Measurements from ENCODE around the gene MIPOL1. TPM values are rescaled to one million over a fixed set of nuclear protein-coding genes. Genes with fewer than 3 reads are reported as not detected.

MIPOL1 gene
- total and polyA plus RNA-seq, 2 of the 13 experiments (the other 11 are each of a cell fraction or from before 2014, with no cell fraction given) = 8.6 to 34.2 TPM

DNA sequence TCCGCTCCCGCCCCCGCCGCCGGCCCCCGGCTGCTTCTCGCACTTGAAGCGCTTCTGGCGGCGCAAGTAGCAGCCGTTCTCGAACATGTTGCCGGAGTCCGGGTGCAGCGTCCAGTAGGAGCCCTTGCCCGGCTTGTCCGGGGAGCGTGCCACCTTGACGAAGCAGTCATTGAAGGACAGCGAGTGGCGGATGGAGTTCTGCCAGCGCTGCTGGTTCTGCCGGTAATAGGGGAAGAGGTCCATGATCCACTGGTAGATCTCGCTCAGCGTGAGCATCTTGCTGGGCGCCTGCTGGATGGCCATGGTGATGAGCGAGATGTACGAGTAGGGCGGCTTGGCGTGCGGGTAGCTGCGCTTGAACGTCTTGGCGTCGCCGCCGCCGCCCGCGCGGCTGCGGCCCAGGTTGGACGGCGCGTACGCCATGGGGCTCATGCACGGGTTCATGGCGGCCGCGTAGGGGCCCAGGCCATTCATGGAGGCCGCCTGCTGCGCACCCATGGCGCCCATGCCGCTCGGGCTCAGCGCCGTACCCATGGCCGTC is 394.3 kb downstream of the MIPOL1 start (continued):
- TF ChIP-seq, protein P1, sequence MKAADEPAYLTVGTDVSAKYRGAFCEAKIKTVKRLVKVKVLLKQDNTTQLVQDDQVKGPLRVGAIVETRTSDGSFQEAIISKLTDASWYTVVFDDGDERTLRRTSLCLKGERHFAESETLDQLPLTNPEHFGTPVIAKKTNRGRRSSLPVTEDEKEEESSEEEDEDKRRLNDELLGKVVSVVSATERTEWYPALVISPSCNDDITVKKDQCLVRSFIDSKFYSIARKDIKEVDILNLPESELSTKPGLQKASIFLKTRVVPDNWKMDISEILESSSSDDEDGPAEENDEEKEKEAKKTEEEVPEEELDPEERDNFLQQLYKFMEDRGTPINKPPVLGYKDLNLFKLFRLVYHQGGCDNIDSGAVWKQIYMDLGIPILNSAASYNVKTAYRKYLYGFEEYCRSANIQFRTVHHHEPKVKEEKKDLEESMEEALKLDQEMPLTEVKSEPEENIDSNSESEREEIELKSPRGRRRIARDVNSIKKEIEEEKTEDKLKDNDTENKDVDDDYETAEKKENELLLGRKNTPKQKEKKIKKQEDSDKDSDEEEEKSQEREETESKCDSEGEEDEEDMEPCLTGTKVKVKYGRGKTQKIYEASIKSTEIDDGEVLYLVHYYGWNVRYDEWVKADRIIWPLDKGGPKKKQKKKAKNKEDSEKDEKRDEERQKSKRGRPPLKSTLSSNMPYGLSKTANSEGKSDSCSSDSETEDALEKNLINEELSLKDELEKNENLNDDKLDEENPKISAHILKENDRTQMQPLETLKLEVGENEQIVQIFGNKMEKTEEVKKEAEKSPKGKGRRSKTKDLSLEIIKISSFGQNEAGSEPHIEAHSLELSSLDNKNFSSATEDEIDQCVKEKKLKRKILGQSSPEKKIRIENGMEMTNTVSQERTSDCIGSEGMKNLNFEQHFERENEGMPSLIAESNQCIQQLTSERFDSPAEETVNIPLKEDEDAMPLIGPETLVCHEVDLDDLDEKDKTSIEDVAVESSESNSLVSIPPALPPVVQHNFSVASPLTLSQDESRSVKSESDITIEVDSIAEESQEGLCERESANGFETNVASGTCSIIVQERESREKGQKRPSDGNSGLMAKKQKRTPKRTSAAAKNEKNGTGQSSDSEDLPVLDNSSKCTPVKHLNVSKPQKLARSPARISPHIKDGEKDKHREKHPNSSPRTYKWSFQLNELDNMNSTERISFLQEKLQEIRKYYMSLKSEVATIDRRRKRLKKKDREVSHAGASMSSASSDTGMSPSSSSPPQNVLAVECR (CRISPR knock-in tag; IDR thresholded peaks at IDR 0.05; ENCODE audit: borderline replicate concordance) = peak; percentile 20; the same call in 1 of the 2 replicates
- TF ChIP-seq ZFAT (CRISPR knock-in tag; conservative IDR thresholded peaks at IDR 0.05) (0 out of 2 replicates have a peak, but pooled peaks have one; percentile 56), ZFP36L2 (CRISPR knock-in tag; IDR thresholded peaks at IDR 0.05) (no peak), CBFB (CRISPR knock-in tag; IDR thresholded peaks at IDR 0.05) (no peak), ZNF430 (CRISPR knock-in tag; IDR thresholded peaks at IDR 0.05) (no peak), ZNF598 (CRISPR knock-in tag; IDR thresholded peaks at IDR 0.05; ENCODE audit: borderline replicate concordance) (no peak)
- TF ChIP-seq, protein P2, sequence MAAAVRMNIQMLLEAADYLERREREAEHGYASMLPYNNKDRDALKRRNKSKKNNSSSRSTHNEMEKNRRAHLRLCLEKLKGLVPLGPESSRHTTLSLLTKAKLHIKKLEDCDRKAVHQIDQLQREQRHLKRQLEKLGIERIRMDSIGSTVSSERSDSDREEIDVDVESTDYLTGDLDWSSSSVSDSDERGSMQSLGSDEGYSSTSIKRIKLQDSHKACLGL (CRISPR knock-in tag; IDR thresholded peaks at IDR 0.05) = peak; percentile 42; the same call in 1 of the 2 replicates
- TF ChIP-seq, protein P3, sequence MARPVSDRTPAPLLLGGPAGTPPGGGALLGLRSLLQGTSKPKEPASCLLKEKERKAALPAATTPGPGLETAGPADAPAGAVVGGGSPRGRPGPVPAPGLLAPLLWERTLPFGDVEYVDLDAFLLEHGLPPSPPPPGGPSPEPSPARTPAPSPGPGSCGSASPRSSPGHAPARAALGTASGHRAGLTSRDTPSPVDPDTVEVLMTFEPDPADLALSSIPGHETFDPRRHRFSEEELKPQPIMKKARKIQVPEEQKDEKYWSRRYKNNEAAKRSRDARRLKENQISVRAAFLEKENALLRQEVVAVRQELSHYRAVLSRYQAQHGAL (CRISPR knock-in tag; IDR thresholded peaks at IDR 0.05; ENCODE audit: not compliant biosample characterization) = no peak
- TF ChIP-seq, protein P4, sequence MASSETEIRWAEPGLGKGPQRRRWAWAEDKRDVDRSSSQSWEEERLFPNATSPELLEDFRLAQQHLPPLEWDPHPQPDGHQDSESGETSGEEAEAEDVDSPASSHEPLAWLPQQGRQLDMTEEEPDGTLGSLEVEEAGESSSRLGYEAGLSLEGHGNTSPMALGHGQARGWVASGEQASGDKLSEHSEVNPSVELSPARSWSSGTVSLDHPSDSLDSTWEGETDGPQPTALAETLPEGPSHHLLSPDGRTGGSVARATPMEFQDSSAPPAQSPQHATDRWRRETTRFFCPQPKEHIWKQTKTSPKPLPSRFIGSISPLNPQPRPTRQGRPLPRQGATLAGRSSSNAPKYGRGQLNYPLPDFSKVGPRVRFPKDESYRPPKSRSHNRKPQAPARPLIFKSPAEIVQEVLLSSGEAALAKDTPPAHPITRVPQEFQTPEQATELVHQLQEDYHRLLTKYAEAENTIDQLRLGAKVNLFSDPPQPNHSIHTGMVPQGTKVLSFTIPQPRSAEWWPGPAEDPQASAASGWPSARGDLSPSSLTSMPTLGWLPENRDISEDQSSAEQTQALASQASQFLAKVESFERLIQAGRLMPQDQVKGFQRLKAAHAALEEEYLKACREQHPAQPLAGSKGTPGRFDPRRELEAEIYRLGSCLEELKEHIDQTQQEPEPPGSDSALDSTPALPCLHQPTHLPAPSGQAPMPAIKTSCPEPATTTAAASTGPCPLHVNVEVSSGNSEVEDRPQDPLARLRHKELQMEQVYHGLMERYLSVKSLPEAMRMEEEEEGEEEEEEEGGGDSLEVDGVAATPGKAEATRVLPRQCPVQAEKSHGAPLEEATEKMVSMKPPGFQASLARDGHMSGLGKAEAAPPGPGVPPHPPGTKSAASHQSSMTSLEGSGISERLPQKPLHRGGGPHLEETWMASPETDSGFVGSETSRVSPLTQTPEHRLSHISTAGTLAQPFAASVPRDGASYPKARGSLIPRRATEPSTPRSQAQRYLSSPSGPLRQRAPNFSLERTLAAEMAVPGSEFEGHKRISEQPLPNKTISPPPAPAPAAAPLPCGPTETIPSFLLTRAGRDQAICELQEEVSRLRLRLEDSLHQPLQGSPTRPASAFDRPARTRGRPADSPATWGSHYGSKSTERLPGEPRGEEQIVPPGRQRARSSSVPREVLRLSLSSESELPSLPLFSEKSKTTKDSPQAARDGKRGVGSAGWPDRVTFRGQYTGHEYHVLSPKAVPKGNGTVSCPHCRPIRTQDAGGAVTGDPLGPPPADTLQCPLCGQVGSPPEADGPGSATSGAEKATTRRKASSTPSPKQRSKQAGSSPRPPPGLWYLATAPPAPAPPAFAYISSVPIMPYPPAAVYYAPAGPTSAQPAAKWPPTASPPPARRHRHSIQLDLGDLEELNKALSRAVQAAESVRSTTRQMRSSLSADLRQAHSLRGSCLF (CRISPR knock-in tag; IDR thresholded peaks at IDR 0.05; ENCODE audit: borderline replicate concordance) = no peak
- TF ChIP-seq, protein P5, sequence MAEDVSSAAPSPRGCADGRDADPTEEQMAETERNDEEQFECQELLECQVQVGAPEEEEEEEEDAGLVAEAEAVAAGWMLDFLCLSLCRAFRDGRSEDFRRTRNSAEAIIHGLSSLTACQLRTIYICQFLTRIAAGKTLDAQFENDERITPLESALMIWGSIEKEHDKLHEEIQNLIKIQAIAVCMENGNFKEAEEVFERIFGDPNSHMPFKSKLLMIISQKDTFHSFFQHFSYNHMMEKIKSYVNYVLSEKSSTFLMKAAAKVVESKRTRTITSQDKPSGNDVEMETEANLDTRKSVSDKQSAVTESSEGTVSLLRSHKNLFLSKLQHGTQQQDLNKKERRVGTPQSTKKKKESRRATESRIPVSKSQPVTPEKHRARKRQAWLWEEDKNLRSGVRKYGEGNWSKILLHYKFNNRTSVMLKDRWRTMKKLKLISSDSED (CRISPR knock-in tag; IDR thresholded peaks at IDR 0.05) = peak; percentile 35; the same call in 1 of the 2 replicates
- TF ChIP-seq, protein P6, sequence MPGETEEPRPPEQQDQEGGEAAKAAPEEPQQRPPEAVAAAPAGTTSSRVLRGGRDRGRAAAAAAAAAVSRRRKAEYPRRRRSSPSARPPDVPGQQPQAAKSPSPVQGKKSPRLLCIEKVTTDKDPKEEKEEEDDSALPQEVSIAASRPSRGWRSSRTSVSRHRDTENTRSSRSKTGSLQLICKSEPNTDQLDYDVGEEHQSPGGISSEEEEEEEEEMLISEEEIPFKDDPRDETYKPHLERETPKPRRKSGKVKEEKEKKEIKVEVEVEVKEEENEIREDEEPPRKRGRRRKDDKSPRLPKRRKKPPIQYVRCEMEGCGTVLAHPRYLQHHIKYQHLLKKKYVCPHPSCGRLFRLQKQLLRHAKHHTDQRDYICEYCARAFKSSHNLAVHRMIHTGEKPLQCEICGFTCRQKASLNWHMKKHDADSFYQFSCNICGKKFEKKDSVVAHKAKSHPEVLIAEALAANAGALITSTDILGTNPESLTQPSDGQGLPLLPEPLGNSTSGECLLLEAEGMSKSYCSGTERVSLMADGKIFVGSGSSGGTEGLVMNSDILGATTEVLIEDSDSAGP (CRISPR knock-in tag; IDR thresholded peaks at IDR 0.05; ENCODE audit: borderline replicate concordance) = peak; percentile 12; the same call in 1 of the 2 replicates
